Measurements from ENCODE around the gene CALU. TPM values are rescaled to one million over a fixed set of nuclear protein-coding genes. Genes with fewer than 3 reads are reported as not detected.

CALU gene
- polyA plus RNA-seq, 1 donor from 2014 or later: 38.1 TPM

GRCh38 chr7:128781851-128782250 lies 42.7 kb downstream of the CALU start:
- Histone ChIP-seq H3K36me3 (ENCODE audit: insufficient read depth, low read length) (no peaks in the 10 kb centered on the region), H3K9ac (ENCODE audit: low read length) (no peak overlapping the region), H3K9me2 (ENCODE audit: insufficient read depth, low read length) (no peaks in the 10 kb centered on the region), H3K27me3 (ENCODE audit: insufficient read depth, low read depth, low read length) (no peaks in the 10 kb centered on the region), H3K4me3 (ENCODE audit: low read length) (no peak overlapping the region), H2AFZ (ENCODE audit: low read depth, low read length) (no peak overlapping the region), H3K4me2 (ENCODE audit: low read length) (no peak overlapping the region), H3K27ac (ENCODE audit: low read length) (no peak overlapping the region), H4K20me1 (ENCODE audit: insufficient read depth) (no peaks in the 10 kb centered on the region), H3F3A (ENCODE audit: insufficient read depth, low read length, poor library complexity, severe bottlenecking) (no peaks in the 10 kb centered on the region), H3K9me3 (ENCODE audit: low read length) (no peaks in the 10 kb centered on the region), H3K79me2 (replicated peaks; ENCODE audit: insufficient read depth, low read length) (no peaks in the 10 kb centered on the region)
- TF ChIP-seq REST (IDR thresholded peaks at IDR 0.05; ENCODE audit: borderline replicate concordance): no peak
- no peak for TF ChIP-seq SMC3 (conservative IDR thresholded peaks at IDR 0.05; ENCODE audit: poor library complexity)
- TF ChIP-seq TAF1 (IDR thresholded peaks at IDR 0.05; ENCODE audit: low read depth): no peak
- TF ChIP-seq POLR2AphosphoS5 (IDR thresholded peaks at IDR 0.05): no peak
- no peak for TF ChIP-seq EP300 (conservative IDR thresholded peaks at IDR 0.05; ENCODE audit: poor library complexity, severe bottlenecking)
- TF ChIP-seq CTCF (IDR thresholded peaks at IDR 0.05; ENCODE audit: poor library complexity, severe bottlenecking): no peak
- no peak for TF ChIP-seq EZH2 (IDR thresholded peaks at IDR 0.05; ENCODE audit: borderline replicate concordance, insufficient read depth, low read length, poor library complexity, severe bottlenecking)
- no peak for TF ChIP-seq MXI1 (conservative IDR thresholded peaks at IDR 0.05; ENCODE audit: poor library complexity, severe bottlenecking)
- TF ChIP-seq RAD21 (conservative IDR thresholded peaks at IDR 0.05): no peak

- Histone ChIP-seq H3K27me3 (ENCODE audit: insufficient read depth, low read depth, low read length) (no peaks in the 10 kb centered on the region), H3K36me3 (ENCODE audit: insufficient read depth, low read length) (no peaks in the 10 kb centered on the region), H3K9ac (ENCODE audit: low read length) (no peak overlapping the region), H3K4me3 (ENCODE audit: low read length) (no peak overlapping the region), H3K9me3 (ENCODE audit: low read length) (no peaks in the 10 kb centered on the region), H3F3A (ENCODE audit: insufficient read depth, low read length, poor library complexity, severe bottlenecking) (no peaks in the 10 kb centered on the region), H4K20me1 (ENCODE audit: insufficient read depth) (no peaks in the 10 kb centered on the region), H3K79me2 (replicated peaks; ENCODE audit: insufficient read depth, low read length) (no peaks in the 10 kb centered on the region), H3K9me2 (ENCODE audit: insufficient read depth, low read length) (no peaks in the 10 kb centered on the region), H2AFZ (ENCODE audit: low read depth, low read length) (no peak overlapping the region), H3K27ac (ENCODE audit: low read length) (no peak overlapping the region), H3K4me2 (ENCODE audit: low read length) (no peak overlapping the region)
- TF ChIP-seq EZH2 (IDR thresholded peaks at IDR 0.05; ENCODE audit: borderline replicate concordance, insufficient read depth, low read length, poor library complexity, severe bottlenecking) (no peak), EP300 (conservative IDR thresholded peaks at IDR 0.05; ENCODE audit: poor library complexity, severe bottlenecking) (no peak), RAD21 (conservative IDR thresholded peaks at IDR 0.05) (no peak), TAF1 (IDR thresholded peaks at IDR 0.05; ENCODE audit: low read depth) (no peak), REST (IDR thresholded peaks at IDR 0.05; ENCODE audit: borderline replicate concordance) (no peak), MXI1 (conservative IDR thresholded peaks at IDR 0.05; ENCODE audit: poor library complexity, severe bottlenecking) (no peak), CTCF (IDR thresholded peaks at IDR 0.05; ENCODE audit: poor library complexity, severe bottlenecking) (no peak), SMC3 (conservative IDR thresholded peaks at IDR 0.05; ENCODE audit: poor library complexity) (no peak), POLR2AphosphoS5 (IDR thresholded peaks at IDR 0.05) (no peak)
Measured at GRCh38 chr7:128783143-128783861, 44.1 kb downstream of the CALU start.
